ENCODE data around the gene GTF2F1. TPM values are rescaled to one million over a fixed set of nuclear protein-coding genes. Genes with fewer than 3 reads are reported as not detected.

The GTF2F1 gene
- total and polyA plus RNA-seq, 10 of the 15 experiments (the other 5 are each of a cell fraction or from before 2014, with no cell fraction given), result 4.5 to 61.7 (median 48.5) TPM

DNA sequence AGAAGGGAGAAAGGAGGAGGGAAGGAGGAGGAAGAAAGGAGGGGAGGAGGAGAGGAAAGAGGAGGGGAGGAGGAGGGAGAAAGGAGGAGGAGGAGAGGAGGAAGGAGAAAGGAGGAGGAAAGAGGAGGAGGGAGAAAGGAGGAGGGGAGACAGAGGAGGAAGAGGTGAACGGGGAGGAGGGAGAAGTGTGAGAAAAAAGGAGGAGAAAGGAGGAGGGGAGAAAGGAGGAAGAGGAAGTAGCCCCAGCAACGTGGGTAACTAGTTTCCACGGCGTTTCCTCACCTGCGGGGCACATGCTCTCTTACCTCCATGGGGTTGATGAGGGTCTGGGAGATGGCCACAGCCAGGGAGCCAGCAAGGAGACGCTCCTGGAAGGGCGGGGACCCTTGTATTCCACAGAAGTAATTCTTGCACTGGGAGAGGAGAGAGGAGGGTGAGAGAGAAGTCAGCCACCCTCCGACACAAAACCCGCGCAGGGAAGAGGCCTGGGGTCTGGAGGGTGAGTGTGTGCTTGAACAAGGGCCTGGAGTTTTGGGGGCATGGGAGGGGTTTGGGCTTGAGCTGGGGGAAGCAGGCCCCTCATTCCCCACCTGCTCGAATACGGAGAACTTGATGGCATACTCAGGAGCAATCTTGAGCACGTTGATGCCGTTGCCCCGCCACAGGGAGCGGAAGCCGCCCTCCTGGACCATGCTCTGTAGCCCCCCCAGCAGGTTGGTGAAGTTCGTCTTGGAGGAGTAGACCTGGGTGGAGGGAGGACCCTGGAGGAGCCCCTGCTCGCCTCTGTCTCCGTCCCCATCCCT is 36.7 kb upstream of the GTF2F1 start:
- CTCF ChIA-PET, result no interaction called here
- BruUV-seq (replicated peaks), result no TSS peak
- intact Hi-C loops (cut with micrococcal nuclease; ENCODE audit: unreplicated experiment), result no loop called here

More for the DNA sequence above, 36.7 kb upstream of the GTF2F1 start:
- TF ChIP-seq RAD51 (IDR thresholded peaks at IDR 0.05), result no peak
- TF ChIP-seq ASH2L (IDR thresholded peaks at IDR 0.05; ENCODE audit: borderline replicate concordance, low read depth), result no peak
- TF ChIP-seq CHD2 (IDR thresholded peaks at IDR 0.05; ENCODE audit: borderline replicate concordance, low read depth, low read length), result no peak
- TF ChIP-seq YY1 (IDR thresholded peaks at IDR 0.05; ENCODE audit: low read depth, low read length), result no peak
- no peak for TF ChIP-seq POU2F2 (IDR thresholded peaks at IDR 0.05; ENCODE audit: borderline replicate concordance, low read depth, low read length)
- TF ChIP-seq NR2F1 (conservative IDR thresholded peaks at IDR 0.05), result no peak
- no peak for TF ChIP-seq SMAD5 (IDR thresholded peaks at IDR 0.05; ENCODE audit: low read depth)
- no peak for TF ChIP-seq CHD1 (IDR thresholded peaks at IDR 0.05; ENCODE audit: low read depth, low read length)
- no peak for TF ChIP-seq SRF (IDR thresholded peaks at IDR 0.05; ENCODE audit: low read depth in 2 of 2, low read length in 2 of 2)
- no peak for TF ChIP-seq YBX1 (IDR thresholded peaks at IDR 0.05)
- TF ChIP-seq, protein P1, sequence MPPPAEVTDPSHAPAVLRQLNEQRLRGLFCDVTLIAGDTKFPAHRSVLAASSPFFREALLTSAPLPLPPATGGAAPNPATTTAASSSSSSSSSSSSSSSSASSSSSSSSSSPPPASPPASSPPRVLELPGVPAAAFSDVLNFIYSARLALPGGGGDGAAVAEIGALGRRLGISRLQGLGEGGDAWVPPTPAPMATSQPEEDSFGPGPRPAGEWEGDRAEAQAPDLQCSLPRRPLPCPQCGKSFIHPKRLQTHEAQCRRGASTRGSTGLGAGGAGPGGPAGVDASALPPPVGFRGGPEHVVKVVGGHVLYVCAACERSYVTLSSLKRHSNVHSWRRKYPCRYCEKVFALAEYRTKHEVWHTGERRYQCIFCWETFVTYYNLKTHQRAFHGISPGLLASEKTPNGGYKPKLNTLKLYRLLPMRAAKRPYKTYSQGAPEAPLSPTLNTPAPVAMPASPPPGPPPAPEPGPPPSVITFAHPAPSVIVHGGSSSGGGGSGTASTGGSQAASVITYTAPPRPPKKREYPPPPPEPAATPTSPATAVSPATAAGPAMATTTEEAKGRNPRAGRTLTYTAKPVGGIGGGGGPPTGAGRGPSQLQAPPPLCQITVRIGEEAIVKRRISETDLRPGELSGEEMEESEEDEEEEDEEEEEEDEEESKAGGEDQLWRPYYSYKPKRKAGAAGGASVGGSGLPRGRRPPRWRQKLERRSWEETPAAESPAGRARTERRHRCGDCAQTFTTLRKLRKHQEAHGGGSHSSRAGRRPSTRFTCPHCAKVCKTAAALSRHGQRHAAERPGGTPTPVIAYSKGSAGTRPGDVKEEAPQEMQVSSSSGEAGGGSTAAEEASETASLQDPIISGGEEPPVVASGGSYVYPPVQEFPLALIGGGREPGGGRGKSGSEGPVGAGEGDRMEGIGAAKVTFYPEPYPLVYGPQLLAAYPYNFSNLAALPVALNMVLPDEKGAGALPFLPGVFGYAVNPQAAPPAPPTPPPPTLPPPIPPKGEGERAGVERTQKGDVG (CRISPR knock-in tag; IDR thresholded peaks at IDR 0.05), result no peak
- TF ChIP-seq POLR2AphosphoS5 (IDR thresholded peaks at IDR 0.05; ENCODE audit: low read length), result no peak
- TF ChIP-seq, protein P2, sequence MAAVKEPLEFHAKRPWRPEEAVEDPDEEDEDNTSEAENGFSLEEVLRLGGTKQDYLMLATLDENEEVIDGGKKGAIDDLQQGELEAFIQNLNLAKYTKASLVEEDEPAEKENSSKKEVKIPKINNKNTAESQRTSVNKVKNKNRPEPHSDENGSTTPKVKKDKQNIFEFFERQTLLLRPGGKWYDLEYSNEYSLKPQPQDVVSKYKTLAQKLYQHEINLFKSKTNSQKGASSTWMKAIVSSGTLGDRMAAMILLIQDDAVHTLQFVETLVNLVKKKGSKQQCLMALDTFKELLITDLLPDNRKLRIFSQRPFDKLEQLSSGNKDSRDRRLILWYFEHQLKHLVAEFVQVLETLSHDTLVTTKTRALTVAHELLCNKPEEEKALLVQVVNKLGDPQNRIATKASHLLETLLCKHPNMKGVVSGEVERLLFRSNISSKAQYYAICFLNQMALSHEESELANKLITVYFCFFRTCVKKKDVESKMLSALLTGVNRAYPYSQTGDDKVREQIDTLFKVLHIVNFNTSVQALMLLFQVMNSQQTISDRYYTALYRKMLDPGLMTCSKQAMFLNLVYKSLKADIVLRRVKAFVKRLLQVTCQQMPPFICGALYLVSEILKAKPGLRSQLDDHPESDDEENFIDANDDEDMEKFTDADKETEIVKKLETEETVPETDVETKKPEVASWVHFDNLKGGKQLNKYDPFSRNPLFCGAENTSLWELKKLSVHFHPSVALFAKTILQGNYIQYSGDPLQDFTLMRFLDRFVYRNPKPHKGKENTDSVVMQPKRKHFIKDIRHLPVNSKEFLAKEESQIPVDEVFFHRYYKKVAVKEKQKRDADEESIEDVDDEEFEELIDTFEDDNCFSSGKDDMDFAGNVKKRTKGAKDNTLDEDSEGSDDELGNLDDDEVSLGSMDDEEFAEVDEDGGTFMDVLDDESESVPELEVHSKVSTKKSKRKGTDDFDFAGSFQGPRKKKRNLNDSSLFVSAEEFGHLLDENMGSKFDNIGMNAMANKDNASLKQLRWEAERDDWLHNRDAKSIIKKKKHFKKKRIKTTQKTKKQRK (IDR thresholded peaks at IDR 0.05; ENCODE audit: low read depth, low read length), result no peak
- TF ChIP-seq KDM1A (IDR thresholded peaks at IDR 0.05; ENCODE audit: borderline replicate concordance), result no peak
- no peak for TF ChIP-seq FOXK2 (IDR thresholded peaks at IDR 0.05)
- no peak for TF ChIP-seq MEF2B (IDR thresholded peaks at IDR 0.05; ENCODE audit: partially characterized antibody, poor library complexity, severe bottlenecking)
- DNase-seq (ENCODE audit: low read depth, low spot score), result no peak
- in situ Hi-C loops (cut with MboI), result no loop called here
- Histone ChIP-seq H3K36me3 (ENCODE audit: control insufficient read depth in 2 of 2, insufficient read depth in 2 of 2, low read length in 1 of 2) (no peaks in the 10 kb centered on the region), H4K20me1 (ENCODE audit: control insufficient read depth, insufficient read depth) (no peaks in the 10 kb centered on the region), H3K9me3 (replicated peaks; ENCODE audit: control insufficient read depth, insufficient read depth, low read length) (no peaks in the 10 kb centered on the region; the same call in 2 of the 3 replicates), H3K9ac (ENCODE audit: control insufficient read depth, insufficient read depth, low read length) (no peak overlapping the region), H3K27me3 (replicated peaks in 1 of 2; ENCODE audit: control insufficient read depth in 2 of 2, insufficient read depth in 2 of 2, low read length in 1 of 2) (no peaks in the 10 kb centered on the region), H3K4me2 (ENCODE audit: control insufficient read depth, insufficient read depth) (no peak overlapping the region), H3K79me2 (ENCODE audit: control insufficient read depth, insufficient read depth, low read length) (no peaks in the 10 kb centered on the region; the same call in 1 of the 2 replicates), H3K4me3 (no peak overlapping the region), H3K4me1 (ENCODE audit: control insufficient read depth, insufficient read depth, low read length) (peaks cover 5% of the 10 kb centered on the region), H2AFZ (ENCODE audit: control insufficient read depth, low read depth, low read length) (peak overlapping the region; percentile 28), H3K27ac (ENCODE audit: control insufficient read depth, insufficient read depth) (no peak overlapping the region)
- no peak for FAIRE-seq
- RAD21 ChIA-PET (ENCODE audit: unreplicated experiment), result no interaction called here
- no peak for ATAC-seq
- SMC1A ChIA-PET (ENCODE audit: uncharacterized antibody, unreplicated experiment), result no interaction called here
- POLR2A ChIA-PET, result no interaction called here
- 59% methylated on average over 18 of the region's 20 CpGs for WGBS (ENCODE audit: insufficient coverage, insufficient replicate concordance, low lambda C conversion rate, missing lambda C conversion rate)
